Activated naive CD4-positive, alpha-beta T cell treated with anti-CD3 and anti-CD28 coated beads, Interleukin-2, amount 50 U/mL, for 24 hours (primary cell): ENCODE measurements around the gene ODF2.

ENCODE experiments used
- H3K27ac Mint-ChIP-seq: one replicate; pipeline ENCODE4 v1.8.0; 2021; ENCODE audit warnings: mild to moderate bottlenecking, mixed read lengths
- H3K27me3 Mint-ChIP-seq: one replicate; pipeline ENCODE4 v1.8.0; 2021; ENCODE audit warnings: mixed read lengths
- H3K36me3 Mint-ChIP-seq: one replicate; pipeline ENCODE4 v1.8.0; 2021; ENCODE audit warnings: mixed read lengths
- H3K4me1 Mint-ChIP-seq: one replicate; pipeline ENCODE4 v1.8.0; 2021; ENCODE audit warnings: mixed read lengths
- H3K4me3 Mint-ChIP-seq: one replicate; pipeline ENCODE4 v1.8.0; 2021; ENCODE audit warnings: mild to moderate bottlenecking, mixed read lengths
- H3K9me3 Mint-ChIP-seq: one replicate; pipeline ENCODE4 v1.8.0; 2021; ENCODE audit warnings: mixed read lengths

ODF2 gene

DNA sequence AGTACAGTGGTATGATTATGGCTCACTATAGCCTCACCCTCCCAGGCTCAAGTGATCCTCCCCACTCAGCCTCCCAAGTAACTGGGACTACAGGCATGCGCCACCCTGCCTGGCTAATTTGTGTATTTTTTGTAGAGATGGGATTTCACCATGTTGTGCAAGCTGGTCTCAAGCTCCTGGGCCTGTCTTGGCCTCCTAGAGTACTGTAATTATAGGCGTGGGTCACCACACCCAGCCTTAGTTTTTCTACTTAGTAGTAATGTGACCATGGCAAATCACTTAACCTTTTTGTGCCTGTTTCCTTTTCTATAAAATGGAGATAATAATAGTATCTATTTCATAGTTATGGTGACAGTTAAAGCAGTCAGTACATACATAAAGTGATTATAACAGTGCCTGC lies 70.9 kb downstream of the ODF2 start:
- no peaks in the 10 kb centered on the region for H3K27me3 Mint-ChIP-seq
- no peak overlapping the region for H3K4me3 Mint-ChIP-seq
- no peaks in the 10 kb centered on the region for H3K4me1 Mint-ChIP-seq
- no peaks in the 10 kb centered on the region for H3K9me3 Mint-ChIP-seq
- peaks cover 12% of the 10 kb centered on the region for H3K36me3 Mint-ChIP-seq
- no peak overlapping the region for H3K27ac Mint-ChIP-seq

DNA sequence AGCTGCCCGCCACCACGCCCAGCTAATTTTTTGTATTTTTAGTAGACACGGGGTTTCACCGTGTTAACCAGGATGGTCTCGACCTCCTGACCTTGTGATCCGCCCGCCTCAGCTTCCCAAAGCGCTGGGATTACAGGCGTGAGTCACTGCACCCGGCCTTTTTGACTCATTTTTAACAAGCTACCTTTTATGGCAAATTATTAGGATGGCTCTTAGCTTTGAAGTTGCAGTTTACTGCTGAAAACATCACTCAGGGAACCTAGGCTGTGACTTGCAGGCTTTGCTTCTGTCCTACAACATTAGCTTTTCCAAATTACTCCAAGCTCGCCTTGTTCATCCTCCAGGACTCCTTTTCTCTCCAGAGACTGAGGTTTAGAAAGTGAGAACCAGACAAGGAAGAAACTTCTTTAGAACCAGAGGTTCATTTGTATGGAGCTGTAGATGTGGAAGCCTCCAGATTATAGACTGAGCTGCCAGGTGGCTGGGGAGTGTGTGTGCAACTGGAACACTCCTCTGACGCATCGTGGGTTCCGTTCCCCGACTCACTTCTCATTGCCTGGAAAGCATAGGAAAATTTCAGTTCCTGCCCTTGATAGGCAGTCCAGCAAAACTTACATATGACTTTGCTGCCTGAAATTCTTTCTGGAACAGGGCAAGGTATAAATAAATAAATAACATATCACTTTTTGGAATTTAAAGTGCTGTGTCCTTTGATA lies 72.8 kb downstream of the ODF2 start:
- Mint-ChIP-seq H3K4me3 (no peak overlapping the region), H3K27ac (no peak overlapping the region), H3K27me3 (no peaks in the 10 kb centered on the region), H3K4me1 (no peaks in the 10 kb centered on the region), H3K36me3 (peaks cover 11% of the 10 kb centered on the region), H3K9me3 (no peaks in the 10 kb centered on the region)

DNA sequence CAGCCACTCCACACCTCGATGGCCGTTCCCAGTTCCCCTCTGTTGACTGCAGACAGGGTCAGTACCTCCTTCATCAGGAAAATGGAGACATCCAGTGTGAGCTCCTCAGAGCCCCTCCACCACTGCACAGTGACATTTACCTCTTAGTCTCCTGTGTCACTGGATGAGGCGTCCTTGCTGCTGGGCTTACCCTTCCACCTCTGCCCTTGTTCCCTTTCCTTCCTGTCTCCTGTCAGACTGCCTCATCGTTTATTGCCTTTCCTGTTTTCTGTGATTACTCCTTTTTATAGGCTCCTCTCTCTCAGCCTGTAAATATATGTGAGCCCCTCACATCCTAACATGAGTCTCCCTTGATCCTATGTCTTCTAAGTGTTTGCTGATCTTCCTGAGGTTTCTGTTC lies 73.4 kb downstream of the ODF2 start:
- no peak overlapping the region for H3K4me3 Mint-ChIP-seq
- peaks cover 11% of the 10 kb centered on the region for H3K36me3 Mint-ChIP-seq
- H3K9me3 Mint-ChIP-seq = no peaks in the 10 kb centered on the region
- H3K27me3 Mint-ChIP-seq = no peaks in the 10 kb centered on the region
- H3K4me1 Mint-ChIP-seq = no peaks in the 10 kb centered on the region
- H3K27ac Mint-ChIP-seq = no peak overlapping the region

DNA sequence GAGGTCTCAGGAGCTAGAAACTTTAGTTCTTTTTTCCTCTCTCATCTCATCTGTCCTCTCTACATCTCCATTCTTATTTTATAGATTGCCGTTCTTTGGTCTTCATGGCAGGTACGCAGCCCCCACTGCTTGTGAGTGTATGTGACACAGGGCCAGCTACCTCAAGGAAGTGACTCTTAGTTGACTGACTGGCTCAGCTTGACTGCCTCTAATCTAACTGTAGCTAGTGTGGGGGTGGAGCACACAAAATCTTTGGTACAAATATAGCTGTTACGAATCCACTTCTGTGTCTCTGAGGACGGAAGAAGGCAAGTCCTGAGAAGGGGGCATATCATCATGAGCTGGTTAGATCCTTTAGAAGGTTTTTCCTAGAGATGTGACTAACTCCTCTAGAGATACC lies 76.8 kb downstream of the ODF2 start:
- no peaks in the 10 kb centered on the region for H3K9me3 Mint-ChIP-seq
- H3K27ac Mint-ChIP-seq = peak overlapping the region; percentile 68
- H3K36me3 Mint-ChIP-seq = peaks cover 7% of the 10 kb centered on the region

DNA sequence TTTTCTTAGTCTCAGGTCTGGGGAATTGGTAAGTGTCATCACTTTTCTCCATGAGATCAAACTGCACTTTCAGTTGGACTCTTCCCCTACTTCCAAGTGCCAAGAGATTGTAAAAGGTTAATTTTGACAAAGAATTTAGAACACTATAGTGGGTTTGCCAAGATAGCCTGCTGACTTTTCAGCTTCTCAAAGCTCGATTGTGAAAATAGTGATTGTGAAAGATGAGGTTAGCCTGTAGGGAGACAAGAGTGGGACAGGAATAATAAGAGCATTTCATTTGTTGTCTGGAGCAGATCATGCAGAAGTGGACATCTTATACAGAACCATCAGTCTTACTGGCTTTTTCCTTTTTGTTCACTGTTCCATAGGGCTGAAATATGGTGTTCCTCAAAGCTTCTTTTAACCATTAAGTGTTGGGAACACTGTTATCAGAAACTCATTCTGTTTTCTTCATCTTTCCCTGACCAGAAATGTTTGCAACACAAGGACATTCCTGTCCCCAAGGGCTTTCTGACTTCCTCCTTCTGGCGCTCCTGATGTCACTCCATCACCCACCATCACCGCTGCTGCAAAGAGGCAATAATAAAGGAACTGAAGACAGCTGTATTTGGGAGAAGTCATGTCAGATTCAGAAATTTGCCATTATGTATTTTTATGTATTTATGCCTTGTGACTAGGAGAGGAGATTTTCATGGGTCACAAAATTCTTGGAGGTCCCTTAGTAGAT lies 85.0 kb downstream of the ODF2 start:
- Mint-ChIP-seq H3K27me3 (no peaks in the 10 kb centered on the region), H3K4me1 (no peaks in the 10 kb centered on the region), H3K36me3 (peaks cover 3% of the 10 kb centered on the region), H3K9me3 (no peaks in the 10 kb centered on the region), H3K4me3 (no peak overlapping the region), H3K27ac (no peak overlapping the region)

More for the DNA sequence above, 76.8 kb downstream of the ODF2 start:
- Mint-ChIP-seq H3K4me3 (no peak overlapping the region), H3K4me1 (no peaks in the 10 kb centered on the region), H3K27me3 (no peaks in the 10 kb centered on the region)

DNA sequence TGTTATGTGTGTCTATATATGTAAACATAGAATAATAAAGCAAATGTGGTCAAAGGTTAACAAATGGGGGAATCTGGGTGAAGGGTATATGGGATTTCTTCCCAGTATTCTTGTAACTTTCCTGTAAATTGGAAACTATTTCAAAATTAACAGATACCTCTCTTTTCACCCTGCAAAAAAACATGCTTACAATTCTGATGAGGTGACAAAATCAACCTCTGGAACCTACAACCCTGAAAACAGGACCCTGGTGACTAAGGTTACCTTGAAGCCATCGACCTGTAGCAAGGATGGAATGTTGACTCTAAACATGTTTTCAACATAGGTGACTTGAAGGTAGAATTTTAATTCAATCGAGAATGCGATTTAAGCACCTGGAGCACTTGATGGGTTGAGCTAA lies 90.7 kb downstream of the ODF2 start:
- no peaks in the 10 kb centered on the region for H3K27me3 Mint-ChIP-seq
- H3K36me3 Mint-ChIP-seq = peaks cover 2% of the 10 kb centered on the region
- H3K4me3 Mint-ChIP-seq = no peak overlapping the region

DNA sequence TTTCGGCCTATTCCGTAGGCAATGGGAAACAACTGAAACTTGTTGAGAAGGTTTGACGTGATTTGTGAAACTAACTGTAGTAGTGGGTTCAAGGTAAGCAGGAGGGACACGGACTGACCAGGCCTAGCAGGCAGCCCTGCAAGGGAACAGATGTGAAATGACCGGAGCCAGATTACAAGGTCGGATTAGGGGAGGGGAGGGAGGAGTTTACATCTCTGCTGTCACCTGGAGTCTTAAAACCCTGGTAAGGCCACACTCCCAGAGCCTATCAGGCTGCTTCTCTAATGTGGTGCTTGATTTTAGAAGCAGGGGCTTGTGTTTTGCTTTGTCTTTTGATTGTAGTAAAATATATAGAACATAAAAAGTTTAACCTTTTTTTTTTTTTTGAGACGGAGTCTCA lies 93.1 kb downstream of the ODF2 start:
- no peaks in the 10 kb centered on the region for H3K27me3 Mint-ChIP-seq
- H3K9me3 Mint-ChIP-seq = no peaks in the 10 kb centered on the region
- no peak overlapping the region for H3K27ac Mint-ChIP-seq
- peaks cover 28% of the 10 kb centered on the region for H3K4me1 Mint-ChIP-seq
- H3K4me3 Mint-ChIP-seq = no peak overlapping the region
- H3K36me3 Mint-ChIP-seq = no peaks in the 10 kb centered on the region

More for the DNA sequence above, 90.7 kb downstream of the ODF2 start:
- H3K4me1 Mint-ChIP-seq = peaks cover 22% of the 10 kb centered on the region
- H3K27ac Mint-ChIP-seq = no peak overlapping the region
- no peaks in the 10 kb centered on the region for H3K9me3 Mint-ChIP-seq

DNA sequence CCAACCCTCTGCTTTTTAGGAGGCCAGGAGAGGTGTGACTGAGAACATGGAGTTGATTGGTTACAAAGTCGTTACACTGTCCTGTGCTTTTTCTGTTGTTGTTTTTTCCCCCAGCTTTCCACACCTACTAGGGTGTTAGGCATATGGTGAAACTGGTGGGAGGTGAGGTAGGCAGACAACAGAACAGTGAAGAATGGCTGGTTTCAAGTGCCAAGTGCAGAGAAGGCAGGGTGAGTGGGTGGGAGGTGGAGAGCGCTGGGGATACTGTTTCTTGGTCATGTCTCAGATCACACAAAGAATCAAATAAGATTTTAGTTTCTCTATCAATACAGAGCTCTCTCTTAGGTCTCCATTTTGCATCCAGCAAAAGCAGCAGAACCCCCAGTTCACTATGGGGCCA lies 94.4 kb downstream of the ODF2 start:
- Mint-ChIP-seq H3K27ac (no peak overlapping the region), H3K4me1 (peaks cover 28% of the 10 kb centered on the region), H3K36me3 (no peaks in the 10 kb centered on the region), H3K27me3 (no peaks in the 10 kb centered on the region), H3K9me3 (no peaks in the 10 kb centered on the region), H3K4me3 (peak overlapping the region; percentile 11)
